Smooth muscle cell (in vitro differentiated cells): ENCODE results near the gene RBPJ. TPM values are rescaled to one million over a fixed set of nuclear protein-coding genes. Genes with fewer than 3 reads are reported as not detected.

Source experiments
- DNase-seq: peaks from one replicate; lab custom pipeline; 2025; ENCODE audit not compliant: unreplicated experiment; lab: John Stamatoyannopoulos, UW
- H2AFZ ChIP-seq: fragments of 200-600 bp; sonication (generic); 2 replicates; pipeline ENCODE4 v1.6.0; 2016; ENCODE audit warnings: antibody characterized with exemption, low read depth, mild to moderate bottlenecking
- H3F3A ChIP-seq: fragments of 200-600 bp; sonication (generic); 2 replicates; pipeline ENCODE4 v1.6.0; 2017; ENCODE audit warnings: antibody characterized with exemption, low read depth
- H3K27ac ChIP-seq: fragments of 200-600 bp; sonication (generic); 2 replicates; pipeline ENCODE4 v1.5.1; 2016; ENCODE audit warnings: low read depth, mild to moderate bottlenecking
- H3K27me3 ChIP-seq: fragments of 200-600 bp; sonication (generic); 2 replicates; pipeline ENCODE4 v1.6.1; 2016; ENCODE audit warnings: low read depth, mild to moderate bottlenecking
- H3K36me3 ChIP-seq: fragments of 200-600 bp; sonication (generic); 2 replicates; pipeline ENCODE4 v1.5.1; 2016; ENCODE audit warnings: low read depth
- H3K4me1 ChIP-seq: fragments of 200-600 bp; sonication (generic); 2 replicates; pipeline ENCODE4 v1.5.1; 2016; ENCODE audit warnings: low read depth
- H3K4me2 ChIP-seq: fragments of 200-600 bp; sonication (generic); 2 replicates; pipeline ENCODE4 v1.6.0; 2016; ENCODE audit warnings: mild to moderate bottlenecking
- H3K4me3 ChIP-seq: fragments of 200-600 bp; sonication (generic); 2 replicates; pipeline ENCODE4 v1.5.1; 2016; ENCODE audit warnings: mild to moderate bottlenecking
- H3K79me2 ChIP-seq: fragments of 200-600 bp; sonication (generic); 2 replicates; pipeline ENCODE4 v1.6.0; 2016; ENCODE audit warnings: low read depth, mild to moderate bottlenecking
- H3K9ac ChIP-seq: fragments of 200-600 bp; sonication (generic); 2 replicates; pipeline ENCODE4 v1.6.0; 2016; ENCODE audit warnings: low read depth
- H3K9me3 ChIP-seq: fragments of 200-600 bp; sonication (generic); replicated peaks from 2 replicates; pipeline ENCODE4 v1.5.1; 2016; ENCODE audit warnings: low read depth
- H4K20me1 ChIP-seq: fragments of 200-600 bp; sonication (generic); 2 replicates; pipeline ENCODE4 v1.6.0; 2016; ENCODE audit warnings: low read depth
- WGBS: methylation state at CpG from one replicate; pipeline ENCODE4 v1.1.7; 2016; ENCODE audit warnings: low lambda C conversion rate; 5-methylcytosine and 5-hydroxymethylcytosine counted together
- polyA plus RNA-seq: library from polyadenylated mRNA; unstranded; fragments of >200 nt; fragmentation: Nextera tagmentation; extraction: Ambion mirVana; gene quantifications from 2 replicates; pipeline ENCODE4 v1.2.1, GENCODE V29; 2016
- total RNA-seq: library from RNA; depleted of rRNA; stranded (reverse); fragments of >200 nt; gene quantifications from 2 replicates; pipeline ENCODE4 v1.2.3, GENCODE V29; 2014
- TF ChIP-seq, protein P1 (sequence below): fragments of 200-600 bp; sonication (generic); IDR thresholded peaks from 2 replicates; pipeline ENCODE4 v1.5.1; 2017; ENCODE audit warnings: borderline replicate concordance, mild to moderate bottlenecking, antibody characterized with exemption; ENCODE audit not compliant: insufficient read depth, poor library complexity, severe bottlenecking

Gene RBPJ
- total and polyA plus RNA-seq, 2 experiments from 2014 or later = 96.9 to 137 TPM

DNA sequence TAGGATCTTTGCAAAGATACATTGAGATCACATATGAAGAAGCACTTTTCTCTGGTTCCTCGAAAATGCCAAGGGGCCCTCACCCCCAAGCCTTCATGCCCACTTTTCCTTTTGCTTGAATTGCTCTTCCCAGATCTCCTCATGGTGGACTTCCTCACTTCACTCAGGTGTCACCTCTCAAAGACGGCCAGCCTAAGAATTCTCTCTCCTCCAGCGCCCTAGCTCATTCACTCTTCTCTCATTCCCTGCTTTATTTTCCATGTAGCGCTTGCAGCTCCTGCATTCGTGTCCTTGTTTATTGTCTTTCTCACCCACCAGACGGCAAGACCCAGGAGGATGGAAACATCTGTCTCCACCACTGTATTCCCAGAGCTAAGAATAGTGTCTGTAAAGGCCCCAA lies 136.6 kb downstream of the RBPJ start:
- no peaks in the 10 kb centered on the region for H3K36me3 ChIP-seq
- 72% methylated on average over 6 of the region's 6 CpGs for WGBS
- no peaks in the 10 kb centered on the region for H3K4me1 ChIP-seq
- H3K4me3 ChIP-seq = no peak overlapping the region
- no peaks in the 10 kb centered on the region for H3K27me3 ChIP-seq
- no peak for DNase-seq
- no peaks in the 10 kb centered on the region for H4K20me1 ChIP-seq
- H3K79me2 ChIP-seq = no peaks in the 10 kb centered on the region
- peak overlapping the region; percentile 13 for H3K4me2 ChIP-seq
- no peak overlapping the region for H2AFZ ChIP-seq
- H3F3A ChIP-seq = no peaks in the 10 kb centered on the region
- TF ChIP-seq, protein P1, sequence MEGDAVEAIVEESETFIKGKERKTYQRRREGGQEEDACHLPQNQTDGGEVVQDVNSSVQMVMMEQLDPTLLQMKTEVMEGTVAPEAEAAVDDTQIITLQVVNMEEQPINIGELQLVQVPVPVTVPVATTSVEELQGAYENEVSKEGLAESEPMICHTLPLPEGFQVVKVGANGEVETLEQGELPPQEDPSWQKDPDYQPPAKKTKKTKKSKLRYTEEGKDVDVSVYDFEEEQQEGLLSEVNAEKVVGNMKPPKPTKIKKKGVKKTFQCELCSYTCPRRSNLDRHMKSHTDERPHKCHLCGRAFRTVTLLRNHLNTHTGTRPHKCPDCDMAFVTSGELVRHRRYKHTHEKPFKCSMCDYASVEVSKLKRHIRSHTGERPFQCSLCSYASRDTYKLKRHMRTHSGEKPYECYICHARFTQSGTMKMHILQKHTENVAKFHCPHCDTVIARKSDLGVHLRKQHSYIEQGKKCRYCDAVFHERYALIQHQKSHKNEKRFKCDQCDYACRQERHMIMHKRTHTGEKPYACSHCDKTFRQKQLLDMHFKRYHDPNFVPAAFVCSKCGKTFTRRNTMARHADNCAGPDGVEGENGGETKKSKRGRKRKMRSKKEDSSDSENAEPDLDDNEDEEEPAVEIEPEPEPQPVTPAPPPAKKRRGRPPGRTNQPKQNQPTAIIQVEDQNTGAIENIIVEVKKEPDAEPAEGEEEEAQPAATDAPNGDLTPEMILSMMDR = no peak
- H3K9me3 ChIP-seq = no peaks in the 10 kb centered on the region
- H3K27ac ChIP-seq = peak overlapping the region; percentile 34
- no peak overlapping the region for H3K9ac ChIP-seq

DNA sequence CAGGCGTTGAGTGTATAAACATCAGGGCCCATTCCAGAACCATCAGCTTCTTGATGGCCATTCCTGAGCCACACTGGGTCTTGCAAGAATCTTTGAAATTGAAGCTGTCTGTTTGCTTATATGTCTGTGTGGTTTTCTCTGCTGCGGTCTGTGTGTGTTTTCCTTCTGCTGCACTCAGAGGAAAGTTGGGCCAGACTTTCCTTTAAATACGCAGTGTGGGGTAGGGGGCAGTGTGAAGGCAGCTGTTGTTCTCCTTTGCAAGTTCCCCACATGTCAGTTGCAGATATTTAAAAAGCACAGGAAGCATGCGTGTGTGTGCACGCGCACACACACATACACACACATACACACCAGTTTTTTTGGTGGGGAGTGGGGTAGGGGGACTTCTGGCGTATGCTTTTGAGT lies 137.3 kb downstream of the RBPJ start:
- peak overlapping the region; percentile 34 for H3K27ac ChIP-seq
- no peaks in the 10 kb centered on the region for H3K9me3 ChIP-seq
- no peaks in the 10 kb centered on the region for H4K20me1 ChIP-seq
- 50% methylated on average over 7 of the region's 7 CpGs for WGBS
- H3K4me3 ChIP-seq = no peak overlapping the region
- no peaks in the 10 kb centered on the region for H3K36me3 ChIP-seq
- no peaks in the 10 kb centered on the region for H3K4me1 ChIP-seq
- no peaks in the 10 kb centered on the region for H3F3A ChIP-seq
- DNase-seq = no peak
- H3K27me3 ChIP-seq = no peaks in the 10 kb centered on the region
- no peak overlapping the region for H3K9ac ChIP-seq
- H3K4me2 ChIP-seq = peak overlapping the region; percentile 13
- H3K79me2 ChIP-seq = no peaks in the 10 kb centered on the region
- no peak overlapping the region for H2AFZ ChIP-seq
- TF ChIP-seq, protein P1 = no peak

DNA sequence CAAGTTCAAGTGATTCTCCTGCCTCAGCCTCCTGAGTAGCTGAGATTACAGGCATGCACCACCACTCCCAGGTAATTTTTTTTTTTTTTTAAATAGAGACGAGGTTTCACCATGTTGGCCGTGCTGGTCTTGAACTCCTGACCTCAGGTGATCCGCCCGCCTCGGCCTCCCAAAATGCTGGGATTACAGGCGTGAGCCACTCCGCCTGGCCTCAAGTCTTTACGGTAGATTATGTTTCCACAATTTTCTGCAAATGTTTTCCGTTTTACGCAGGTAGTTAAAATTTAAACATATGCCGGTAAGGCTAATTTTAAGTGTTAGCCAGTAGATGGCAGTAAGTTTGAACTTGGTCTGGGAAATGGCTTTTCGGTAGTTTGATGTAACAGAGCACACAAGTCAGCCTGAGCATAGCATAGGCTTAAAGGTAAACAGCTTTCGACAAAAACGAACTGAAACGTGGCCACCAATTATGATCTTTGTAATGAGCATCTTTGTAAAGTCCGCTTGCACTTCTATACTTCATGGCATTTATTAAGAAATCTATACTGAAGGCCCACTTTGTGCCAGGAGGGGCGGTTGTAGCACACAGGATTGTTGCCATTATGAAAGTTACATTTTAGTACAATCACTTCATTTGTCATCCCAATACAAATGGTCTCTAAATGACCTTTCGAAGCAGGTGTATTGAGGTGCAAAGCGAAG lies 138.4 kb downstream of the RBPJ start:
- Histone ChIP-seq H3K9me3 (no peaks in the 10 kb centered on the region), H3K4me2 (peak overlapping the region; percentile 52), H3K4me1 (no peaks in the 10 kb centered on the region), H3K79me2 (no peaks in the 10 kb centered on the region), H4K20me1 (no peaks in the 10 kb centered on the region), H3K27me3 (no peaks in the 10 kb centered on the region), H2AFZ (no peak overlapping the region), H3K9ac (no peak overlapping the region), H3K27ac (no peak overlapping the region), H3F3A (no peaks in the 10 kb centered on the region), H3K4me3 (no peak overlapping the region), H3K36me3 (no peaks in the 10 kb centered on the region)
- TF ChIP-seq, protein P1 = peak; percentile 59
- no peak for DNase-seq
- 34% methylated on average over 19 of the region's 19 CpGs for WGBS

DNA sequence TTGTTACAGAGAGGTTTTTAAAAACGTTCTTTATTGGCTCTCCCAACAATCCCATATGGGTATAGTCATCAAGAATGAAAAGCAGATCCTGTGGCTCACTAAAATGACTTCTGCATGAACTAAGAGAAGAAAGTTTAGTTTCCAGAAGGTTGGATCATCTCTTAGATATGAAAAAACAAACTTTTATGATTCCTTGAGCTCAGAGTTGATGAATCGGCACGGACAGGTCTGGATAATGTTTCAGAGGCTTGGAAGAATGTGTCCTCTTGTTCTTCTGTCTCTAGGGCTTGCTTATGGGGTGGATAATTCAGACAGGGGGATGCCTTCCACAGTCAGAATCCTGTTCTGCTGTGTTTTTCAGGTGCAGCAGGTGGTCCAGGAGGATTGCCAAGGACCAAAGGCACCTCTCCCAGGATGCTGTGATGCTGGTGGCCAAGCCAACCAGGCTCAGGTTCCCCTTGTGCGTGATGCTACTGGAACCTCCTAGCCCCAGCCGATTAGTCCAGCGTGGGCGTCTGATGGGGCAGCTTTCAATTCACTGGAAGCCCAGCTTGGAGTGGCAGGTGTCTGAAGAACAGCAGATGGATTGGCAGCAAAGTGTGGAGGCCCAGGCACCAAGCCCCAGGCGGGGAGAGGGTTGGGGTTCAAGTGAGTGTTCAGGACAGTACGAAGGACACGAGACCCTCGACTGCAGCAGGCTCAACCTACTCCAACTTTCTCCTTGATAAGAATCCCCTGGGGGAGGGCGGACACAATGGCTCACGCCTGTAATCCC lies 139.1 kb downstream of the RBPJ start:
- TF ChIP-seq, protein P1 = no peak
- Histone ChIP-seq H3K27me3 (no peaks in the 10 kb centered on the region), H3K4me1 (no peaks in the 10 kb centered on the region), H3K9ac (no peak overlapping the region), H3K4me2 (peak overlapping the region; percentile 52), H3K36me3 (no peaks in the 10 kb centered on the region), H3K79me2 (no peaks in the 10 kb centered on the region), H4K20me1 (no peaks in the 10 kb centered on the region), H3K4me3 (no peak overlapping the region), H3F3A (no peaks in the 10 kb centered on the region), H3K27ac (no peak overlapping the region), H3K9me3 (no peaks in the 10 kb centered on the region), H2AFZ (no peak overlapping the region)
- DNase-seq = no peak
- WGBS = 82% methylated on average over 13 of the region's 13 CpGs
